HG03097 (cell line): ENCODE measurements around the gene RAB19.

ENCODE experiments used
- ATAC-seq: cut with Tn5 transposase; IDR thresholded peaks from one replicate; pipeline ENCODE4 v1.9.1; 2021; ENCODE audit not compliant: unreplicated experiment, low FRiP score

RAB19 gene, protein sequence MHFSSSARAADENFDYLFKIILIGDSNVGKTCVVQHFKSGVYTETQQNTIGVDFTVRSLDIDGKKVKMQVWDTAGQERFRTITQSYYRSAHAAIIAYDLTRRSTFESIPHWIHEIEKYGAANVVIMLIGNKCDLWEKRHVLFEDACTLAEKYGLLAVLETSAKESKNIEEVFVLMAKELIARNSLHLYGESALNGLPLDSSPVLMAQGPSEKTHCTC

DNA sequence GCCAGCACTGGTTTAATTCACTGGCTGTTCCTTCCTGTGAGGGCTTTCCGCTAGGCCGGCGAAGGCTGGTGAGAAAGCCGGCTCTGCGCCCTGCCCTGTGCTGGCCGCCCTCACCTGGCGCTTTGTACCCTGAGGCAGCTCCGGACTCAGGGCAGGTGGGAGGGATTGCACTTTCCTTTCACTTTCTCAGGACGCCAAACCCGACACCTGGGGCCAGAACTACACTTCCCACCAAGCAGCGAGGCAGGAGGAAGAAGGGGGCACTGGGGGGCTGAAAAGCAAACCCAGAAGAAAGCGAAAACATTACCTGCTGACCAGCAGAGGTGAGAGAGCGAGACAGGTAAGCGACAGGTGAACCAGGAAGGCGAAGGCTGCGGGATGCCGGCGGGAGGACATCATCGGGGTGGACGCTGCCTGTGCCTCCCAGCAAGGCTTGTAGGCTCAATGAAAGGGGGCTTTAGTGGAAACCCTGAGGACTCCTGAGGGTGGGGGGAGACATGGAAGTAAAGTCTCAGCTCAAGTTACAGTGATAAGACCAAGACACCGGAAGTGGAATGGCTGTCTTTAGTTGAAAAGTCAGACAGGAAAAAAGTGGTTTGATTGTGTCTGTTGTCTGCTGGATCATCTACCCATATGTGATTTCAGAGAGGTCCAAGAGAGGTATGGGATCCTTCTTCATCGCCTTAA lies at the start of gene RAB19:
Gene RAB19 (plus strand): TSS at position 181 of the 687 bp plus-strand sequence. CDS start 3,589 bp downstream, outside the sequence.
- no peak for ATAC-seq

DNA sequence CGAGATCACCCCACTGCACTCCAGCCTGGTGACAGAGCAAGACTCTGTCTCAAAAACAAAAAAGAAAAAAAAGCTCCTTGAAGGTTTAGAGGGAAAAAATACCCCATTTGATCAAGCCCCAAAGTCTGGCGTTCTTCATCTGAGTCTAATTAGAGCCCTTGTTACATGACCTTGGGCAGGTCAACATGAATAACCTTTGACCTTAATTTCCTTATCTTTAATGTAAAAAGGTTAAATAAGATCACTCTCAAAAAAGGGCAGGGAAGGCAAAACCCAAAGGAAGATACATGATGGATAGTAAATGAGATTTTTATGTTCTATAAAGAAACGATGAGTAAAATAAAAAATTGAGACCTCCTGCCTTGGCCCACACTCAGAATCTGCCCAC lies 45.8 kb upstream of the RAB19 start:
- ATAC-seq: no peak

DNA sequence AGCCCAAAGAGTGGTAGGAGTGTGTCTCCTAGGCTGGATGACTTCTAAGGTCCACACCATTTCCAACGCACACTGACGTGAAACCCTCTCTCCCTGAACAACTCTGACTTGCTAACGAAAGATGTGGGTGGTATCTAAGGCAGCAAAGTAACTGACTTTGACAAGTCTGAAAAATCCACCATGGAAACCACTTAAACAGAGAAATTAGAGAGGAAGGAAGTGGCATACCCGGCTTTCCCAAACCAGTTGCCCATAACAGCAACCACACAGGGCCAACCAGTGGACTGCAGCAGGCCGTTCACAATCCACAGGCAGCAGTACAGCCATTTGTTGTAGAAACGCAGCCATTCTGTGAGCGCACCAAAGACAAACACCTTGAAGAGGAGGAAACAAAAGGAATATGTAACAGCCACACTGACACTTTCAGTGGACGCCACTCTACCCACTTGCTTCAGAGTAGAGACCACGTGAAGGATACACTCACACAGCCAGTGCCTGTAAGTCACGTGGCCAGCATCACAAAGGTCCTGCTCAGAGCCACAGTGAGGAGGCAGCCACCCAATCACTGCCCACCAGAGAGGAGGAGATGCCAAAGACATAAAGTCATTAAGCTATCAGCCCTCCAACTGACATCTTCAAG lies 45.3 kb upstream of the RAB19 start:
- ATAC-seq: no peak

DNA sequence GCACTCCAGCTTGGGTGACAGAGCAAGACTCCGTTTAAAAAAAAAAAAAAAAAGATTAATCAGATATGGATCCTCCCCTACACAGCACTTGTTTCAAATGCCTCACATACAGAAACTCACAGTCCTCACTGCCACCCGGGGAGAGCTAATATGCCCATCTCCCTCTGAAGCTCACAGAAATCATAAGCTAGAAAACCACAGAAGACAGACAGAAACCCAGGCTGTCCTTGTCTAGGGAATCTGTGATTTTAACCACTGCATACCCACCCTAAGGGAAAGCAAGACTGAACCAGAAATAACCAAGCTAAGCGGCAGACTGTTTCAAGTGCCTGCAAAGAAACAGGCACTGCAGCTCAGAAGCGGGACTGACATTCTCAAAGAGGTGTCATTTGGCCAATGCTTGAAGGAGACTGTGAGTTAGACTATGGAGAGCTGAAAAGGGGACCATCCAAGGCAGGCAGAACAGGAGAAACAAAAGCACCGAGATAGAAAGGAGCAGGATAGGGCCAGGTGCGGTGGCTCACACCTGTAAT lies 43.1 kb upstream of the RAB19 start:
- ATAC-seq: no peak

DNA sequence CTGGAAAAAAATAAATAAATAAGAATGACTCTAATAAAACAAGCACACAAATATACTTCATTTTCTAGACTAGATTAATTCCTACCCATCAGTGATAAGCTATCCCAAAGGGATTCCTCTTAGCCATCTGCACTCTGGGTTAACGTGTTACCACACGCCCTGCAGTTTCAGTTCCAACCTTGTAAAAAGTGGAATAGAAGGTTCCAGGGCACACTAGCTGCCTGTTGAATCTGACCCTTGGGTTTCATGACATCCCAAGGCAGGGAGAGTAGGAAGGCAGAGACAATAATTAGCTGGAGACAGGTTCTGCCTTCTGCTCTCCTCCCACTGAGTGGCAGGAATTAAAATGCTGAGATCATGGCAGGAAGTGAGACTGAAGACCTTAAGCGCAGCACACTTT lies 39.0 kb upstream of the RAB19 start:
- ATAC-seq: no peak

DNA sequence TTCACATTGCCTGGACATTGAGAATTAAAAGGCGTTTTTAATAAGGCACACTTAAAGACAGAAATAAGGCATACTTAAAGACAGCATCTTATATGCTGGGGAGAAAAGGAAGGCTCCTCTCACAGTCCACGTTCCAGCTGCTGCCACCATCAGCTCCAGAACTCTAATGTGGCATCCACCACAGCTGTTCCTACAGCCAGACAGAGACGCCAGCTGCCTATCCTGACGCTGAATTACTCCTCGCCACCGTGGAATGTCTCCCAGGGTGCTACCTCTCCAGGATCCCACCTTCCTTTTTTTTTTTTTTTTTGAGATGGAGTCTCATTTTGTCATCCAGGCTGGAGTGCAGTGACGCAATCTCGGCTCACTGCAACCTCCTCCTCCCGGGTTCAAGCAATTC lies 36.3 kb upstream of the RAB19 start:
- no peak for ATAC-seq

DNA sequence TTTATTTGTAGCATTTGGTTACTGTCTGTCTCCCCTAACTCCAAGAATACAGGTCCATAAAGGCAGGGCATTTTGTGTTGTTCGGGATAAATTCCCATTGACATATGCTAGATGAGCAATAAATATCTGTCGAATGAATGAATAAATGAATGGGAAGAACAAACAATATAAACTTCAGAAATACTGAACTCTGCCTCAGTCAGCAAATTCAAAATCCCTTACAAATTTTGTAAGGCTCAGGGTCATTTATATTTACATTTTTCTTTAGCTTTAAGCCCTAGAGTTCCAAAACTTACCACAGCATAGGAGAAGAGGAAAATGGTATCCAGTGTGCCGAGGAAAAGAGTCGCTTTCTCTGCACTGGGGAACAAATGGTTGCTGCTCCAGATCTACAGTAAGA lies 34.6 kb upstream of the RAB19 start:
- no peak for ATAC-seq

DNA sequence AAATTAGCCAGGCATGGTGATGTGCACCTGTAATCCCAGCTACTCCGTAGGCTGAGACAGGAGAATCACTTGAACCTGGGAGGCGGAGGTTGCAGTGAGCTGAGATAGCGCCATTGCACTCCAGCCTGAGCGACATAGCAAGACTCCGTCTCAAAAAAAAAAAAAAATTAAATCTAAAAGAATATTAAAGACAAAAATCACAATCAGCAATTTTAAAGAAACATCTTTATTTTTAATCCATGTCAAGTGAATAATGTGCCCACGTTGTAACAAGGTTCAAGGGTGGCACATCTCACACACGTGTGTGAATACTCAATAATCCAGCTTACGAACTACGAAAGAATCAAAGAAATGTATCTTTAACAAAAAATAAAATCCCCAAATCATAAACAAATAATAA lies 28.5 kb upstream of the RAB19 start:
- no peak for ATAC-seq

DNA sequence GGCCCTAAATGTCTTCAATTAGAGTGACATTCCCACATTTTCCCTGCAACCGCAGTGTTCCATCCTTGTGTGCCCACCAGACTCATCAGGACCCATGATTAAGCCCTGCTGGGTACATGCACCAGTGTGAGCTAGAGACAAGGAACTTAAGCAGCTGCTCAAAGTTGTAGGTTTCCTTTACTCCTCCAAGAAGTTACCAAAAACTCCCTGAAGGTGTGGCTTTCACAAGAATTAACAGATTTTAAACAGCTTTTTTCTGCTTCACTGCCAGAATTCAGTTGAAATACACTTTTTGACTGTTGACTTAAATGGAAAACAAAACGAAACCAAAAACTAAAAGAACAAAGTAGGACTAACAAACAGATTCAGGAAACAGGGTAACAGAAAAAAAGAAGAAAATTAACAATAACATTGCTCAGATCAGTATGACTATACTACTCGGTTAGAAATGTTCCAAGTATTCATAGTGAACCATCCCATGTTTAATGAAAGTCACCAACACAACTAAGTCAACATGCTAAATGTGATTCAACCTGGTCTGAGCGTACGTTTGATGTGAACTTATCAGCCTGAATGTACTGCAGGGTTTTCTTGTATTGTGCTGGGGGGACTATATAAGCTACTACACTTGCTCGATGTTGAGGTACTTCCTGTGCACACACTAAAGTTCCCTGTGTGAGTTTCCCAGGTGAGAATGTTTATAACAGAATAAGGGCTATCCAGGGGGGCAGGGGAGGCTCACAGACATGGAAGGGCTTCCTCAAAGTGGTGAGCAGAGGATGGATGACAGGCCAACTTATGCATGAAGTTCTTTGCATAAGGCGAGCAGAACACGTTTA lies 27.7 kb upstream of the RAB19 start:
- no peak for ATAC-seq

DNA sequence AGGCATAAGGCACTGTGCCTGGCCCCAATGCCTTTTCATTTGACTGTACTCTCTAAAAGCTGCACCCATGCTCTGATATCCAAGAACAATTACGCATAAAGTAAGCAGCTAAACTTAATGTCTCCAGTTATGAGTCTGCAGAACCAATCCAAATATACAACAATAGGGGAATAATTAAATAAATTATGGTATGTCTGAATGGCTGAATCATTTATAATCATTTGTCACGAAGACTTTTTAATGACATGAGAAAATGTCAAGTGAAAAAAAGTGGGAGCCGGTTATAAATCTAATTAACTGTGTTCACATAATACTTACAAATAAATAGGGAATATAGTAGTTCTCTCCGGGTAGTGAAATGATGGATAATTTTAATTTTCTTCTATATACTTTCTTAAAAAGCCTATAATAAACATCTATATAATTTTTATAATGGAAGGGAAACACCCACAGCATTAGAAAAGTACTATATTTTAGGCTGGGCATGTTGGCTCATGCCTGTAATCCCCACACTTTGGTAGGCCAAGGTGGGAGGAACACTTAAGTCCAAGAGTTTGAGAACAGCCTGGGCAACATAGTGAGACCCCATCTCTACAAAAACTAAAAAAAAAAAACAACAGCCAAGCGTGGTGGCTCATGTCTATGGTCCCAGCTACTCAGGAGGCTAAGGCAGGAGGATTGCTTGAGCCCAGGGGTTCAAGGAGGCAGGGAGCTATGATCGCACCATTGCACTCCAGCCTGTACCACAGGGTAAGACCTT lies 19.7 kb upstream of the RAB19 start:
- no peak for ATAC-seq

DNA sequence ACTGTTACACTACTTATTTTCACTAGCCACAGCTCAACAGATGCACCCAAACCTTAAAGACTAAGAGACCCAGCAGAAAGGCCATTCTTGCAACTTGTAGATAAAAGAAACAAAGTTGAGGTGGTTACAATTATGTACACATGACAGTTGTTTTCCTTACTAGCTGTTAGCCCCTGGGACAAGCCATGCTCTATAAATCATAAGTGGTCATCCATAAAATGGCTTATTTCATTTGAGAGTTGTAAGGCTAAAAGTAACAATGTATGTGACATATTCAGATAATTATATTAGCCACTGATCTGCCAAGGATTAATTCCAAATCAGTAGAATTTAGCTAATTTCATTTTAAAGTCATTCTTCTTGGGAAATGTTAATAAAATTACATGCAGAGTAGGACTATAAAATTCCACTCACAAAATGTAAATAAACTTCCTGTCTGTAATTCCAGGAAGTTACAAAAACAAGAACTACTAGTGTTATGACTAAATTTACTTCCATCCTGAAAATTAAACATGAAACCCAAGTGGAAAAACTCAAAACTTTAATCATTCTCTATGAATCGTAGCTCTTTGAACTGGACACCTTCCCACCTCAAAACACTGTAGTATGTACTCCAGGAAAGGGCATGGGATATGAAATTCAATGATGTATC lies 18.8 kb upstream of the RAB19 start:
- ATAC-seq: no peak

DNA sequence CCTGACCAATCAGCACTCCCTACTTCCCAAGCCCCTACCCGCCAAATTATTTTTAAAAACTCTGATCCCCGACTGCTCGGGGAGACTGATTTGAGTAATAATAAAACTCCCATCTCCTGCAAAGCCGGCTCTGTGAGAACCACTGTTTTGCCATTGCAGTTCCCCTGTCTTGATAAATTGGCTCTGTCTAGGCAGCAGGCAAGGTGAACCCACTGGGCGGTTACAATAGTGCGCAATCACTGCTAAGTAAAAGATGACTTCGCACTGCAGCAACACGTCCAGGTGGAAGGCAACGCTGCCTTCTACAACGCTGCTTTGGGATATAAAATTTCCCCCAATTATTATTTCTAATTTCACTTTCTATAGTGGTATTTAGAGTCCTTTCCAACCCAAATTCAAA lies 14.4 kb upstream of the RAB19 start:
- ATAC-seq: no peak

DNA sequence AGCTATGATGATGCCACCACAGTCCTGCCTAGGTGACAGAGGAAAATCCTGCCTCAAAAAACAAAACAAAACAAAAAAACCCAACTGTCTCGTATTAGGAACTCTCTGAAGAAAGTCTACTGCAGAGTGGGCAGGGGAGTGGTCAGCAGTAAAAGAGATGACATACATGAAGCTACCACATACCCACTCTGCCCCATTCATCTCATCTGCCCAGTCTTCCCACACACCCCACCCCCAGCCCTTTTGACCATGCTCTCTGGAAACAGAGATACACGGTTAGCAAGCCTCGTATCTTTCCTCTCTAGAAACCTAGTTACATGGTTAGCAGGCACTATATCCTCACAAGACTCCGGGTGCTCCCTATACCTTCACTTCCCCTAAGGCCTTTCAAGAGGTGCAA lies 13.8 kb upstream of the RAB19 start:
- ATAC-seq: no peak

DNA sequence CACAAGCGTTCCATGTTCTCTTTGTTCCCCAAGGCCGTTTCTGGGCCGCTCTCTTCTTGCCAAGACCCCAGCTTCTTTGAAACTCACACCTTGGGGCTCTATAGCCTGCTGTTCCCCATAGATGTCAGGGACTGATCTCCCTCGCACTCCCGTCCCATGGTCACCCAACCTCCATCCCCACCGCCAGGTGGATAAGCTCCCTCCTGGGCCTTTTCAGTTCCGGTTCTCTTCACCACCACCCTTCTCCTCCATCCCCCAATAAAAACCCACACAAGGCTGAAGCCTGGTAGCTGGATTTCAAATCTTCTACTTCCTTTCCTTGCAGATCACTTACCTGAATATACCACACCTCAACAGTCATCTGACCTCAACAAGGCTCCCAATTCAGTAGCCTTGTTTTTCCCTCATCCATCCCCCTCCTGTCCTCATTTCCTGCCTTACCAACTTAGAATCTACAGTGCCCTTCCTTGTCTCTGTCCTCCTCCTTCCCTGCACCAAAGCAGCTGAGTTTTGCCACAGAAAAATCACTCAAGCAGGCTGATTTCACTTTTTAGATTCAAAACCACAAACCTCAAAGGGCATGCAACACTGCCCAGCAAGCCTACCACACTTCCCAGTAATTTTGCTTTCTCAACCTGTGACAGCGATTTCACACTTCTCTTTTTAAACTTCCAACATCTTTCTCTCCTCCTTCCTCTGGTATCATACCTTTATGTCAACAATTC lies 13.2 kb upstream of the RAB19 start:
- peak; percentile 50 for ATAC-seq

DNA sequence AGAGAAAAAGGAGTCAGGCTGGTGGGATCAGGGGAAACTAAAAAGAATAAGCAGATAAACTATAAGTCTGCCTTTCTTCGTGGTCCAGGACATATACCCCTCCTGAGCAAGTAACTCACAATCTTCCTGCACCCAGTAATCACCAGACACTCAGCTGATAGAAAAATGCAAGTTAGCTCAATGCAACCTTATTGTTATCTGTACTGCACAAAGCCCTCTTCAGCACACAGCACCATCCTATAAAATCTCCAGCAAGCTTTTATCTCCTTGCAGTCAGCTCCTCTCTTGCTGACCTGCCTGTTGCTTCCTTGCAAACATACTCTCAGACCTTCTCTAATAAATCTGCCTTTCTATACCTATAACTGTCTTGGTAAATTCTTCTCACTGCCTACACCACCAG lies 12.2 kb upstream of the RAB19 start:
- ATAC-seq: no peak

DNA sequence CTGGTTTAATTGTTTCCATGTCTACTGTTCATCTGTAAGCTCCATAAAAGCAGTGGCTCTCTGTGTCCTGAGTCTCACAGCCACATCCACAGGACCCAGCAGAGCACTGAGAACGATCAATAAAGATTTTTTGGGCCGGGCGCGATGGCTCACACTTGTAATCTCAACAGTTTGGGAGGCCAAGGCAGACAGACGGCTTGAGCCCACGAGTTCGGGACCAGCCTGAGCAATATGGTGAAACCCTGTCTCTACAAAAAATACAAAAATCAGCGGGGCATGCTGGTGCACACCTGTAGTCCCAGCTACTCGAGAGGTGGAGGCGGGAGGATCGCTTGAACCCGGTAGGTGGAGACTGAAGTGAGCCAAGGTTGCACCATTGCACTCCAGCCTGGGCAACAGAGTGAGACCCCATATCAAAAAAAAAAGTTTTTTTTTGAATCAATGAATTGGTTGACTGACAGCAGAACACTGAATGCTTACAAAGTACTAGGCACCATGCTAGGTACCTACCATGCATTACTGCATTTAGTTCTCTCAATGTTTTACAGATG lies 10.0 kb upstream of the RAB19 start:
- ATAC-seq: no peak

DNA sequence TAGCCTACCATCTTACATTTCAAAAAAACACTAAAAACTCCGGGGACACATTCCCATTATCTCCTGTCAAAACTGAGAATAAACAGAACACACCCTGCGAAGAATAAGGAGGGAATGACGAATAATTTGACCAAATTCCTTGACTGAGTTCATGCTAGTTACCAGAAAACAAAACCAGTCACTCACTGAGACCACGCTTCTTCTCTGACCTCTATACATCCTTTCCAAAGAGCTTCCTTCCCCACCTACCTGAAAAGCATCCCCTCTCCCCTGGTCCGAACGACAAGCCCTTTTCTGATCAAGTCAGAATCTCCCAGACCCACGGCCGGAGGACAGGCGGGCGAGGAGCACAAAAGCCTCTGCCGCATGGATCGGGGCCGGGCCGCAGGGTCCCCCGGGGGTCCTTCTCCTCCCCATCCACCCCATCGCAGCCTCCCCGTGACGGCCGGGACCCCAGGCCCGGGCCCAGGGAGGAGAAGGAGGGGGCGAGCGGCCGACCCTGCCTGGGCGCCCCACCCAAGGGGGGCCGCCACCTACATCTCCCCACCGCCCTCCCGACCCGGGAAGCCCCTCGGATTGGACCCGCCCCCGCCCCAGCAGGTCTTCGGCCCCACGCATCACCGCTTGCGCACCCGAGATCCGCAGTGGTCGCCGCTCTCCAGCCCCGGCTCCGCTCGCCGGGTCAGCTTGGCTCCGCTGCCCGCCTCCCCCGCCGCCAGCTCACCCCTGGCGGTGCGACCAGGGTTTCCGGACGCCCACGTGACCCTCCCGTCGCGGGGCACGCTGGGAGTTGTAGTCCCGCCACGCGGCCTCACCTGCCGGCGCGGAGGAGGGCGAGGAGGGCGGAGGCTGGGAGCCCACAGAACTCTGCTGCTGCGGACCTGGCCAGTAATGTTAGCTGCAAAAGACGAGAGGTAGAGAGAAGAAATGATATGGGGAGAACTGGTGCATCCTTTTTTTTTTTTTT lies 5.8 kb upstream of the RAB19 start, which contains the start of gene SLC37A3:
Gene SLC37A3 (minus strand): TSS at position 747 of the 967 bp plus-strand sequence. CDS start 16,004 bp downstream, outside the sequence.
- peak; percentile 95 for ATAC-seq
